GM12878 (cell line): Measurements from ENCODE around the gene MAST3.

Experiments
- BCL11A ChIP-seq: IDR thresholded peaks from 2 replicates; pipeline ENCODE4 v1.6.1; 2011; ENCODE audit warnings: low read depth, low read length
- CBFB ChIP-seq: IDR thresholded peaks from 2 replicates; pipeline ENCODE4 v1.6.1; 2016; ENCODE audit warnings: antibody characterized with exemption, low read depth
- EP300 ChIP-seq, 2 experiments: fragments of 150-350 bp in 1 of 2; IDR thresholded peaks; 2 replicates each; pipeline ENCODE4 v1.6.1; 2011 to 2012; ENCODE audit warnings: low read depth in 2 of 2, low read length in 2 of 2, borderline replicate concordance in 1 of 2, improper control_type of control experiment in 1 of 2, inconsistent platforms in 1 of 2; ENCODE audit not compliant: control insufficient read depth in 1 of 2
- POLR2AphosphoS5 ChIP-seq: IDR thresholded peaks from 2 replicates; pipeline ENCODE4 v1.6.1; 2011; ENCODE audit warnings: mild to moderate bottlenecking, low read length, inconsistent platforms
- YY1 ChIP-seq: IDR thresholded peaks from 2 replicates; pipeline ENCODE4 v1.6.1; 2011; ENCODE audit warnings: low read depth, mild to moderate bottlenecking, low read length
- TF ChIP-seq, protein P1 (sequence below), 3 experiments: IDR thresholded peaks in 2 of 3; conservative IDR thresholded peaks in 1 of 3; 2 replicates each; pipeline ENCODE4 v1.5.1; 2011; ENCODE audit warnings: low read depth in 3 of 3, low read length in 3 of 3, mild to moderate bottlenecking in 3 of 3, control low read depth in 2 of 3, moderate library complexity in 2 of 3, inconsistent platforms in 1 of 3, mixed read lengths in 1 of 3; ENCODE audit not compliant: control insufficient read depth in 2 of 3, insufficient read depth in 1 of 3; ENCODE audit errors: extremely low read depth in 1 of 3
- TF ChIP-seq, protein P2 (sequence below): fragments of 450-650 bp; formaldehyde crosslinking; IDR thresholded peaks from 2 replicates; pipeline ENCODE4 v1.5.0; 2022; ENCODE audit warnings: mild to moderate bottlenecking, missing genetic modification characterization

DNA sequence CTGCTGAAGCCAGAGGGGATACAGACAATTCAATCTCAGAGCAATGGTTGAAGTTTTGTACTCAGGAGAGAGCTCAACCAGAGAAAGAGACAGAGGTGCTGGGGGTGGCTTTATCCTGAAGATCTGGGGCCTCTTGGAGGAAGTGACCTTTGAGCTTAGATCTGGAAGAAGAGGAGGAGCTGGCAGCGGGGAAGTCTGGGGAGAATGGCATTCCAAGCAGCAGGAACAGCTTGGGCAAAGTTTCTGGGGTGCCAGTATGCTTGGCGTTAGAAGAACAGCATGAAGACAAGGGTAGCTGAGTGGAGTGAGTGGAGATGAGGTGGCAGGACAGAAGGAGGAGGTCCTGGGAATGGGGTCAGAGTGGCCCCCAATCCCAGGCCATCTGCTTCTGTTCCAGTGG is 11.3 kb downstream of the MAST3 start:
- TF ChIP-seq, protein P1, sequence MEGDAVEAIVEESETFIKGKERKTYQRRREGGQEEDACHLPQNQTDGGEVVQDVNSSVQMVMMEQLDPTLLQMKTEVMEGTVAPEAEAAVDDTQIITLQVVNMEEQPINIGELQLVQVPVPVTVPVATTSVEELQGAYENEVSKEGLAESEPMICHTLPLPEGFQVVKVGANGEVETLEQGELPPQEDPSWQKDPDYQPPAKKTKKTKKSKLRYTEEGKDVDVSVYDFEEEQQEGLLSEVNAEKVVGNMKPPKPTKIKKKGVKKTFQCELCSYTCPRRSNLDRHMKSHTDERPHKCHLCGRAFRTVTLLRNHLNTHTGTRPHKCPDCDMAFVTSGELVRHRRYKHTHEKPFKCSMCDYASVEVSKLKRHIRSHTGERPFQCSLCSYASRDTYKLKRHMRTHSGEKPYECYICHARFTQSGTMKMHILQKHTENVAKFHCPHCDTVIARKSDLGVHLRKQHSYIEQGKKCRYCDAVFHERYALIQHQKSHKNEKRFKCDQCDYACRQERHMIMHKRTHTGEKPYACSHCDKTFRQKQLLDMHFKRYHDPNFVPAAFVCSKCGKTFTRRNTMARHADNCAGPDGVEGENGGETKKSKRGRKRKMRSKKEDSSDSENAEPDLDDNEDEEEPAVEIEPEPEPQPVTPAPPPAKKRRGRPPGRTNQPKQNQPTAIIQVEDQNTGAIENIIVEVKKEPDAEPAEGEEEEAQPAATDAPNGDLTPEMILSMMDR (IDR thresholded peaks at IDR 0.05 in 2 of 3, conservative IDR thresholded peaks at IDR 0.05 in 1 of 3; ENCODE audit: control insufficient read depth in 2 of 3, extremely low read depth in 1 of 3, insufficient read depth in 1 of 3, low read depth in 3 of 3, low read length in 3 of 3): no peak
- TF ChIP-seq CBFB (no peak), EP300 (IDR thresholded peaks at IDR 0.05; ENCODE audit: borderline replicate concordance in 1 of 2, control insufficient read depth in 1 of 2, low read depth in 2 of 2, low read length in 2 of 2) (no peak), POLR2AphosphoS5 (no peak), YY1 (no peak), BCL11A (no peak)
- TF ChIP-seq, protein P2, sequence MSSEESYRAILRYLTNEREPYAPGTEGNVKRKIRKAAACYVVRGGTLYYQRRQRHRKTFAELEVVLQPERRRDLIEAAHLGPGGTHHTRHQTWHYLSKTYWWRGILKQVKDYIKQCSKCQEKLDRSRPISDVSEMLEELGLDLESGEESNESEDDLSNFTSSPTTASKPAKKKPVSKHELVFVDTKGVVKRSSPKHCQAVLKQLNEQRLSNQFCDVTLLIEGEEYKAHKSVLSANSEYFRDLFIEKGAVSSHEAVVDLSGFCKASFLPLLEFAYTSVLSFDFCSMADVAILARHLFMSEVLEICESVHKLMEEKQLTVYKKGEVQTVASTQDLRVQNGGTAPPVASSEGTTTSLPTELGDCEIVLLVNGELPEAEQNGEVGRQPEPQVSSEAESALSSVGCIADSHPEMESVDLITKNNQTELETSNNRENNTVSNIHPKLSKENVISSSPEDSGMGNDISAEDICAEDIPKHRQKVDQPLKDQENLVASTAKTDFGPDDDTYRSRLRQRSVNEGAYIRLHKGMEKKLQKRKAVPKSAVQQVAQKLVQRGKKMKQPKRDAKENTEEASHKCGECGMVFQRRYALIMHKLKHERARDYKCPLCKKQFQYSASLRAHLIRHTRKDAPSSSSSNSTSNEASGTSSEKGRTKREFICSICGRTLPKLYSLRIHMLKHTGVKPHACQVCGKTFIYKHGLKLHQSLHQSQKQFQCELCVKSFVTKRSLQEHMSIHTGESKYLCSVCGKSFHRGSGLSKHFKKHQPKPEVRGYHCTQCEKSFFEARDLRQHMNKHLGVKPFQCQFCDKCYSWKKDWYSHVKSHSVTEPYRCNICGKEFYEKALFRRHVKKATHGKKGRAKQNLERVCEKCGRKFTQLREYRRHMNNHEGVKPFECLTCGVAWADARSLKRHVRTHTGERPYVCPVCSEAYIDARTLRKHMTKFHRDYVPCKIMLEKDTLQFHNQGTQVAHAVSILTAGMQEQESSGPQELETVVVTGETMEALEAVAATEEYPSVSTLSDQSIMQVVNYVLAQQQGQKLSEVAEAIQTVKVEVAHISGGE: no peak
